Measurements from ENCODE around the gene UTS2.

UTS2 gene

GRCh38 chr1:7873801-7874795, 21.2 kb upstream of the UTS2 start:
- no peak overlapping the region for H3K9ac ChIP-seq
- no peaks in the 10 kb centered on the region for H3K36me3 ChIP-seq (ENCODE audit: control insufficient read depth, insufficient read depth, low read length)
- no peaks in the 10 kb centered on the region for H3K79me2 ChIP-seq
- no peak overlapping the region for H2AFZ ChIP-seq
- H3K27me3 ChIP-seq (ENCODE audit: control insufficient read depth, insufficient read depth, low read length): no peaks in the 10 kb centered on the region
- H3K9me3 ChIP-seq (ENCODE audit: control insufficient read depth, low read length): no peaks in the 10 kb centered on the region
- no peak overlapping the region for H3K4me3 ChIP-seq (ENCODE audit: low read depth, low read length)
- H3K4me2 ChIP-seq (ENCODE audit: low read length): no peak overlapping the region
- H3K27ac ChIP-seq: no peak overlapping the region
- TF ChIP-seq, protein P1, sequence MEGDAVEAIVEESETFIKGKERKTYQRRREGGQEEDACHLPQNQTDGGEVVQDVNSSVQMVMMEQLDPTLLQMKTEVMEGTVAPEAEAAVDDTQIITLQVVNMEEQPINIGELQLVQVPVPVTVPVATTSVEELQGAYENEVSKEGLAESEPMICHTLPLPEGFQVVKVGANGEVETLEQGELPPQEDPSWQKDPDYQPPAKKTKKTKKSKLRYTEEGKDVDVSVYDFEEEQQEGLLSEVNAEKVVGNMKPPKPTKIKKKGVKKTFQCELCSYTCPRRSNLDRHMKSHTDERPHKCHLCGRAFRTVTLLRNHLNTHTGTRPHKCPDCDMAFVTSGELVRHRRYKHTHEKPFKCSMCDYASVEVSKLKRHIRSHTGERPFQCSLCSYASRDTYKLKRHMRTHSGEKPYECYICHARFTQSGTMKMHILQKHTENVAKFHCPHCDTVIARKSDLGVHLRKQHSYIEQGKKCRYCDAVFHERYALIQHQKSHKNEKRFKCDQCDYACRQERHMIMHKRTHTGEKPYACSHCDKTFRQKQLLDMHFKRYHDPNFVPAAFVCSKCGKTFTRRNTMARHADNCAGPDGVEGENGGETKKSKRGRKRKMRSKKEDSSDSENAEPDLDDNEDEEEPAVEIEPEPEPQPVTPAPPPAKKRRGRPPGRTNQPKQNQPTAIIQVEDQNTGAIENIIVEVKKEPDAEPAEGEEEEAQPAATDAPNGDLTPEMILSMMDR (IDR thresholded peaks at IDR 0.05): no peak
- H3K4me1 ChIP-seq: no peaks in the 10 kb centered on the region

DNA sequence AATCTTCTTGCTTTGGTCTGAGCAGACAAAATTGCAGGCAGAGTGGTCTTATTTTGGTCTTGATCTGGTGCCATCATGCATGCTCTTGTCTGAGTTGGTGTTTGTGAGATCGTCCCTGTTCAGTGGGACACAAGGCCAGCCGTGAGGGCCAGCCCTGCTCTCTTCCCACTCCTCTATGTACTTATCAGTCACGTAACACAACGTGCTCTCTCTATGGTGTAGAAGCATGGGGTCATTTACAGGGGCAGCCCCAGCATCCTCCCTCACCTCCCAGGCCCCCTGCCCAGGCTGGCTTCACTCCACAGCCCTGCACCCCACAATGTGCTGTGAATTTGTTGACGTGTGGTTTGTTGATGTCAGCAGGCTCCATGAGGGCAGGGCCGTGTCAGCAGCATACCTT, 18.3 kb upstream of the UTS2 start:
- Histone ChIP-seq H3K4me1 (no peaks in the 10 kb centered on the region), H3K9me3 (ENCODE audit: control insufficient read depth, low read length) (no peaks in the 10 kb centered on the region), H2AFZ (no peak overlapping the region), H3K79me2 (no peaks in the 10 kb centered on the region), H3K27ac (no peak overlapping the region), H3K9ac (no peak overlapping the region), H3K4me3 (ENCODE audit: low read depth, low read length) (no peak overlapping the region), H3K4me2 (ENCODE audit: low read length) (no peak overlapping the region), H3K36me3 (ENCODE audit: control insufficient read depth, insufficient read depth, low read length) (no peaks in the 10 kb centered on the region), H3K27me3 (ENCODE audit: control insufficient read depth, insufficient read depth, low read length) (no peaks in the 10 kb centered on the region)
- TF ChIP-seq, protein P1 (IDR thresholded peaks at IDR 0.05): no peak

- Histone ChIP-seq H3K79me2 (no peaks in the 10 kb centered on the region), H3K27ac (no peak overlapping the region), H2AFZ (no peak overlapping the region), H3K4me3 (ENCODE audit: low read depth, low read length) (no peak overlapping the region), H3K9ac (no peak overlapping the region), H3K27me3 (ENCODE audit: control insufficient read depth, insufficient read depth, low read length) (no peaks in the 10 kb centered on the region), H3K4me1 (no peaks in the 10 kb centered on the region), H3K9me3 (ENCODE audit: control insufficient read depth, low read length) (no peaks in the 10 kb centered on the region), H3K4me2 (ENCODE audit: low read length) (no peak overlapping the region), H3K36me3 (ENCODE audit: control insufficient read depth, insufficient read depth, low read length) (no peaks in the 10 kb centered on the region)
- TF ChIP-seq, protein P1 (IDR thresholded peaks at IDR 0.05): no peak
Observed at GRCh38 chr1:7869136-7869920, 16.5 kb upstream of the UTS2 start.

DNA sequence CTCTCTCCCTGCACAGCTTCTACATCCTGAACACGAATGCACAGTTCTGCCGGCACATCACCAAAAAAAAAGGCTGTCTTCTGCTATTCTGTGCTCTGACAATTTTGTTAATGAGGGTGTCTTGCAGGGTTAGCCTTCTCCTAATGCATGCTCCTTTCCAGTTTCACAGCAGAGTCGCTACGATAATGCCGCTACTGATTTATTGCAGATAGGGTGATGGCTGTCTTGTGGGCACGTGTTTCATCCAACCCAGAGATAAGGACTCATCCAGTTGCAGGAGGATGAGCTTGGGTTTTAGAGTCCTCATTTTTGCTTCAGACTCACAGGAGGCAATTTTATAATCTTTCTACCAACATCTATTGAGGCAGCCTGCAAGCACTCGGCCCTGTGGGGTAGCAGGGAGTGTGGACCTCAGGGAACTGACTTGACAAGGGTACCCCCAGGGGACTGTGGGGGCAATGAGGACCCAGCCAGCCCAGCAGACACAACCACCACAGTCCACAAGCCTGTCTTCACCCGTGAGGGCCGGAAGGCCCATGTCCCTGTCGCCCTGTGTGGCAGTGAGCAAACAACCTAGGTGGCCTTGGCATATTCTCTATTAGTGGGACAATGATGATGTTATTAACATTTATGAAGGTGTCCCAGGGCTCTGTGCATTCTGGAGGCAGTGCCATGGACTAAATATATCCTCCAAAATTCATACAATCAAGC, 15.4 kb upstream of the UTS2 start:
- Histone ChIP-seq H3K4me3 (ENCODE audit: low read depth, low read length) (no peak overlapping the region), H3K79me2 (no peaks in the 10 kb centered on the region), H3K4me1 (no peaks in the 10 kb centered on the region), H3K27ac (no peak overlapping the region), H3K36me3 (ENCODE audit: control insufficient read depth, insufficient read depth, low read length) (no peaks in the 10 kb centered on the region), H2AFZ (no peak overlapping the region), H3K27me3 (ENCODE audit: control insufficient read depth, insufficient read depth, low read length) (no peaks in the 10 kb centered on the region), H3K4me2 (ENCODE audit: low read length) (no peak overlapping the region), H3K9ac (no peak overlapping the region), H3K9me3 (ENCODE audit: control insufficient read depth, low read length) (no peaks in the 10 kb centered on the region)
- TF ChIP-seq, protein P1 (IDR thresholded peaks at IDR 0.05): no peak

Data from parathyroid adenoma (tissue), 2 donors.